ENCODE results near the gene ANGPTL3. TPM values are rescaled to one million over a fixed set of nuclear protein-coding genes. Genes with fewer than 3 reads are reported as not detected.

Gene ANGPTL3
- total RNA-seq, 2 experiments from 2014 or later: not detected

- CTCF ChIA-PET: no interaction called here
- intact Hi-C loops (cut with micrococcal nuclease): no loop called here
- no peak overlapping the region for H3K27ac Mint-ChIP-seq
Observed at GRCh38 chr1:62652387-62652786, 55.1 kb downstream of the ANGPTL3 start.

GRCh38 chr1:62654744-62655143 lies 57.4 kb downstream of the ANGPTL3 start:
- CTCF ChIA-PET: no interaction called here
- Mint-ChIP-seq H3K27ac (no peak overlapping the region), H3K4me3 (no peak overlapping the region), H3K36me3 (ENCODE audit: low read depth) (peaks cover 5% of the 10 kb centered on the region), H3K27me3 (ENCODE audit: low read depth) (no peaks in the 10 kb centered on the region), H3K4me1 (ENCODE audit: low read depth) (no peaks in the 10 kb centered on the region), H3K9me3 (peaks cover 4% of the 10 kb centered on the region)
- DNase-seq: no peak
- intact Hi-C loops (cut with micrococcal nuclease): no loop called here

More at GRCh38 chr1:62652387-62652786, 55.1 kb downstream of the ANGPTL3 start:
- Mint-ChIP-seq H3K9me3 (peaks cover 4% of the 10 kb centered on the region), H3K36me3 (ENCODE audit: low read depth) (peaks cover 3% of the 10 kb centered on the region), H3K4me3 (no peak overlapping the region), H3K27me3 (ENCODE audit: low read depth) (no peaks in the 10 kb centered on the region), H3K4me1 (ENCODE audit: low read depth) (no peaks in the 10 kb centered on the region)
- DNase-seq: no peak

Other genes starting within 250 kb of the ANGPTL3 start
- gene USP1, start 160.5 kb upstream of the ANGPTL3 start, total RNA-seq: 10 to 100 TPM; 65.9 to 67.1 TPM
- gene DOCK7, start 90.9 kb downstream of the ANGPTL3 start, total RNA-seq: 1 to 10 TPM; 7.7 to 10.0 TPM
- 10 to 100 TPM; 13.4 to 15.1 TPM for gene ATG4C, start 186.6 kb downstream of the ANGPTL3 start, total RNA-seq

Data from activated naive CD4-positive, alpha-beta T cell treated with anti-CD3 and anti-CD28 coated beads for 36 hours (primary cell).